Heart left ventricle (tissue), 16 donors: ENCODE results near the gene GAN. TPM values are rescaled to one million over a fixed set of nuclear protein-coding genes. Genes with fewer than 3 reads are reported as not detected.

Experiments used
- ATAC-seq, 4 donors: fragments of 200-7000 bp; cut with Tn5 transposase; one replicate each; pipeline ENCODE4 v1.9.1; 2020 to 2022; ENCODE audit warnings: moderate library complexity in 4 of 4, mild to moderate bottlenecking in 3 of 4, moderate number of reproducible peaks in 1 of 4
- DNase-seq, 5 donors: peaks; one replicate each; pipeline ENCODE4 v3.0.0-alpha.2; 2020
- H3K27ac ChIP-seq, 12 donors: fragments of 200-600 bp; sonication (generic) in 4 of 12; one replicate each; pipeline versions ENCODE4 v1.5.0 to v1.8.0; 2016 to 2022; ENCODE audit warnings: mild to moderate bottlenecking in 2 of 12
- H3K27me3 ChIP-seq, 9 donors: fragments of 200-600 bp; sonication (generic) in 2 of 9; one replicate each; pipeline versions ENCODE4 v1.5.1 to v1.8.0; 2016 to 2022; ENCODE audit warnings: mild to moderate bottlenecking in 3 of 9
- H3K36me3 ChIP-seq, 9 donors: fragments of 200-600 bp; sonication (generic) in 2 of 9; one replicate each; pipeline versions ENCODE4 v1.5.0 to v1.8.0; 2018 to 2022; ENCODE audit warnings: mild to moderate bottlenecking in 2 of 9
- H3K4me1 ChIP-seq, 12 donors: fragments of 200-600 bp; sonication (generic) in 4 of 12; one replicate each; pipeline versions ENCODE4 v1.5.0 to v1.8.0; 2016 to 2022; ENCODE audit warnings: mild to moderate bottlenecking in 3 of 12
- H3K4me3 ChIP-seq, 12 donors: fragments of 200-600 bp; sonication (generic) in 4 of 12; one replicate each; pipeline versions ENCODE4 v1.5.0 to v1.8.0; 2017 to 2022; ENCODE audit warnings: mild to moderate bottlenecking in 9 of 12, moderate library complexity in 4 of 12
- H3K9me3 ChIP-seq, 12 donors: fragments of 200-600 bp; sonication (generic) in 4 of 12; one replicate each; pipeline versions ENCODE4 v1.5.0 to v1.8.0; 2016 to 2022; ENCODE audit warnings: mild to moderate bottlenecking in 1 of 12
- POLR2A ChIP-seq, 2 donors: fragments of 450-650 bp; IDR thresholded peaks; one replicate each; pipeline ENCODE4 v1.6.1; 2017; ENCODE audit warnings: antibody characterized with exemption in 2 of 2, mild to moderate bottlenecking in 2 of 2, moderate library complexity in 2 of 2
- WGBS, 4 donors: extraction: QIAGEN DNeasy Blood & Tissue Kit in 2 of 4; methylation state at CpG; one replicate each; pipeline versions ENCODE4 v1.1.5 to v1.1.7; 2013 to 2018; 5-methylcytosine and 5-hydroxymethylcytosine counted together
- intact Hi-C, 10 donors: fragments of 100-400 bp; cut with DNase I; formaldehyde crosslinking; loops; one replicate each; pipeline versions ENCODE4 v1.11.1 to v1.14.2; 2022
- polyA plus RNA-seq, 2 donors: library from polyadenylated mRNA; stranded (reverse); fragments of 200-250 nt; gene quantifications; one replicate each; pipeline ENCODE4 v1.2.3, GENCODE V29; 2013
- total RNA-seq, 9 donors: library from RNA; depleted of rRNA in 2 of 9; stranded (reverse); fragments of >200 nt in 2 of 9; fragmentation: NEBNext Ultra II Directional in 3 of 9; extraction: Animal tissue kit (Norgen Biotek cat#: 25700) in 3 of 9; gene quantifications; one replicate each; pipeline versions ENCODE4 v1.1.0 to v1.2.4, GENCODE V29; 2016 to 2023
- TF ChIP-seq, protein P1 (sequence below), 12 donors: fragments of 200-600 bp; sonication (generic) in 4 of 12; IDR thresholded peaks; one replicate each; pipeline versions ENCODE4 v1.5.0 to v1.8.0; 2018 to 2022; ENCODE audit warnings: antibody characterized with exemption in 12 of 12, mild to moderate bottlenecking in 5 of 12
- donor health status: ischemic (EF 13 %, LVEDD 7.1; RV severe dilation, severe dysfunction).
- donor health status: healthy with polysubstance abuse.
- donor health status: DM: no; HTN: yes; CAD: no.
- donor health status: DM: no; HTN: no; CAD: no.
- donor health status: ischemic (EF 25% LVEDD 6.9; RV normal size, moderate dysfunction).
- donor health status: ischemic (EF 25% LVEDD 5.7; RV mildly dilated, moderate dysfunction).
- donor health status: healthy.
- donor health status: DM: yes; HTN: yes; CAD: no.
- donor health status: ischemic (EF 35%, LVEDD 5.7; RV mildly dilated, moderate dysfunction).
- donor health status: nonischemic (EF 11% LVEDD 7.7; RV severe dilation, severe dysfunction).
- donor health status: DM: yes; HTN: yes; CAD: no.
- donor health status: PGD.
- donor health status: ischemic (EF 29% LVEDD 5.4; RV normal size, mild dysfunction).
- donor health status: nonischemic (EF 23%, LVEDD 6.1; RV moderate dilation, normal function).

GAN gene
- total and polyA plus RNA-seq, 11 donors: 1.6 to 17.7 (median 11.5) TPM

- Histone ChIP-seq H3K36me3 (peaks cover 0 to 72% (median 42%) of the 10 kb centered on the region in 9 donors), H3K9me3 (no peaks in the 10 kb centered on the region), H3K4me3 (no peak overlapping the region), H3K27ac (no peak overlapping the region), H3K27me3 (no peaks in the 10 kb centered on the region), H3K4me1 (no peaks in the 10 kb centered on the region)
- 94 to 96% (median 96%) methylated on average over 9 of the region's 9 CpGs for WGBS, 4 donors
- intact Hi-C loops: loop anchor here in 1 of 10 donors (10.0 kb wide), 1 partner anchor 153 kb away; no protein-coding TSS in a partner anchor
- DNase-seq (no peak), ATAC-seq (no peak)
- TF ChIP-seq POLR2A (IDR thresholded peaks at IDR 0.05): no peak
- TF ChIP-seq, protein P1, sequence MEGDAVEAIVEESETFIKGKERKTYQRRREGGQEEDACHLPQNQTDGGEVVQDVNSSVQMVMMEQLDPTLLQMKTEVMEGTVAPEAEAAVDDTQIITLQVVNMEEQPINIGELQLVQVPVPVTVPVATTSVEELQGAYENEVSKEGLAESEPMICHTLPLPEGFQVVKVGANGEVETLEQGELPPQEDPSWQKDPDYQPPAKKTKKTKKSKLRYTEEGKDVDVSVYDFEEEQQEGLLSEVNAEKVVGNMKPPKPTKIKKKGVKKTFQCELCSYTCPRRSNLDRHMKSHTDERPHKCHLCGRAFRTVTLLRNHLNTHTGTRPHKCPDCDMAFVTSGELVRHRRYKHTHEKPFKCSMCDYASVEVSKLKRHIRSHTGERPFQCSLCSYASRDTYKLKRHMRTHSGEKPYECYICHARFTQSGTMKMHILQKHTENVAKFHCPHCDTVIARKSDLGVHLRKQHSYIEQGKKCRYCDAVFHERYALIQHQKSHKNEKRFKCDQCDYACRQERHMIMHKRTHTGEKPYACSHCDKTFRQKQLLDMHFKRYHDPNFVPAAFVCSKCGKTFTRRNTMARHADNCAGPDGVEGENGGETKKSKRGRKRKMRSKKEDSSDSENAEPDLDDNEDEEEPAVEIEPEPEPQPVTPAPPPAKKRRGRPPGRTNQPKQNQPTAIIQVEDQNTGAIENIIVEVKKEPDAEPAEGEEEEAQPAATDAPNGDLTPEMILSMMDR (IDR thresholded peaks at IDR 0.05): no peak
Observed at GRCh38 chr16:81357711-81358260, 43.0 kb downstream of the GAN start.

GRCh38 chr16:81358860-81359259 lies 44.1 kb downstream of the GAN start:
- 84 to 91% (median 87%) methylated on average over 1 of the region's 1 CpG for WGBS, 4 donors
- intact Hi-C loops: loop anchor here in 1 of 10 donors (10.0 kb wide), 1 partner anchor 154 kb away; no protein-coding TSS in a partner anchor
- ATAC-seq: no peak

DNA sequence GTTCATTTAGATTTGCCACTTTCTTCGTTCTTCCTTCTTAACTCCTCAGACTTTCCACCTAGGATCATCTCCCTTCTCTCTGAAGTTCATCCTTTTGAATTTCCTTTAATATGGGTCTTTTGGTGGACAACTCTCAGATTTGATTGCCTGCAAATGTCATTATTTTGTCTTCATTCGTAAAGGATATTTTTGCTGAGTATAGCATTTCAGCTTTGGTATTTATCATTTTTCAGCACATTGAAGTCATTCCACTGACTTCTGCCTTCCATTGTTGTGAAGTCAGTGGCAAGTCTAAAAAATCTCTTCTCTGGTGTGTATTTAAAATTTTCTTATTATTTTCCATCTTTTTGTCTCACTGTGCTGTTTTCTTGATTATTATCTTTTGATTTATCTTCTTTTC lies 45.4 kb downstream of the GAN start:
- WGBS, 4 donors: 93 to 97% (median 94%) methylated on average over 2 of the region's 2 CpGs
- no peaks in the 10 kb centered on the region for H3K27me3 ChIP-seq
- no peaks in the 10 kb centered on the region for H3K9me3 ChIP-seq
- ATAC-seq: no peak
- no peak for DNase-seq
- H3K27ac ChIP-seq: no peak overlapping the region
- H3K4me1 ChIP-seq: no peaks in the 10 kb centered on the region
- H3K36me3 ChIP-seq: peaks cover 0 to 81% (median 52%) of the 10 kb centered on the region in 9 donors
- intact Hi-C loops: loop anchor here in 7 of 10 donors (5.0 to 10.0 kb wide), 6 partner anchors 153 to 515 kb away; no protein-coding TSS in a partner anchor
- TF ChIP-seq, protein P1 (IDR thresholded peaks at IDR 0.05): no peak
- TF ChIP-seq POLR2A (IDR thresholded peaks at IDR 0.05): no peak
- no peak overlapping the region for H3K4me3 ChIP-seq

More at GRCh38 chr16:81358860-81359259, 44.1 kb downstream of the GAN start:
- Histone ChIP-seq H3K27me3 (no peaks in the 10 kb centered on the region), H3K36me3 (peaks cover 0 to 80% (median 48%) of the 10 kb centered on the region in 9 donors), H3K4me1 (no peaks in the 10 kb centered on the region), H3K27ac (no peak overlapping the region), H3K9me3 (no peaks in the 10 kb centered on the region), H3K4me3 (no peak overlapping the region)
- DNase-seq: no peak
- TF ChIP-seq, protein P1 (IDR thresholded peaks at IDR 0.05): no peak
- no peak for TF ChIP-seq POLR2A (IDR thresholded peaks at IDR 0.05)

- WGBS, 4 donors: 88 to 95% (median 89%) methylated on average over 3 of the region's 3 CpGs
Observed at GRCh38 chr16:81365731-81366130, 51.0 kb downstream of the GAN start.

More at GRCh38 chr16:81365731-81366130, 51.0 kb downstream of the GAN start:
- DNase-seq (no peak), ATAC-seq (no peak)
- Histone ChIP-seq H3K27me3 (no peaks in the 10 kb centered on the region), H3K36me3 (peaks cover 0 to 91% (median 66%) of the 10 kb centered on the region in 9 donors), H3K4me1 (peaks cover 0 to 24% (median 6%) of the 10 kb centered on the region in 12 donors), H3K9me3 (no peaks in the 10 kb centered on the region), H3K4me3 (no peak overlapping the region), H3K27ac (no peak overlapping the region)
- intact Hi-C loops: loop anchor here in 9 of 10 donors (1.0 to 10.0 kb wide), 9 partner anchors 37 to 509 kb away; no protein-coding TSS in a partner anchor
- TF ChIP-seq POLR2A (IDR thresholded peaks at IDR 0.05): no peak
- TF ChIP-seq, protein P1 (IDR thresholded peaks at IDR 0.05): no peak
